ENCODE data around the gene SLFNL1. TPM values are rescaled to one million over a fixed set of nuclear protein-coding genes. Genes with fewer than 3 reads are reported as not detected.

Gene SLFNL1
- total RNA-seq = 0.30 TPM

GRCh38 chr1:41021526-41022308 lies at the start of gene SLFNL1:
Gene SLFNL1, minus strand, starts transcription at chr1:41021725. Its CDS starts 1,065 bp downstream, at chr1:41020660.
- peak; percentile 4 for DNase-seq

- no peak for DNase-seq
Measured at GRCh38 chr1:41056907-41057306, 35.4 kb upstream of the SLFNL1 start.

GRCh38 chr1:41053316-41053715 lies 31.8 kb upstream of the SLFNL1 start:
- DNase-seq = no peak

DNA sequence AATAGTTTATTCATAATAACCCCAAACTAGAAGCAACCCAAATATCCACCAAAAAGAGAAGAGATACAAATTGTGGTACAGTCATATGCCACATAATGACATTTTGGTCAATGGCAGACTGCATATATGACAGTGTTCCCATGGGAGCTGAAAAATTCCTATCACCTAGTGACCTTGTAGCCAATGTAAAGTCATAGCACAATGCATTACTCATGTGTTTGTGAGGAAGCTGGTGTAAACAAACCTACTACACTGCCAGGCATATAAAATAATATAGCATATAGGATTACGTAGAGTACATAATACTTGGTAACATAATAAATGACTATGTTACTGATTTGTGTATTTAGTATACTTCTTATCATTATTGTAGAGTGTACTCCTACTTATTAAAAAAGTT lies 29.5 kb upstream of the SLFNL1 start:
- no peak for DNase-seq

- DNase-seq = no peak
Measured at GRCh38 chr1:41048540-41048939, 27.0 kb upstream of the SLFNL1 start.

DNA sequence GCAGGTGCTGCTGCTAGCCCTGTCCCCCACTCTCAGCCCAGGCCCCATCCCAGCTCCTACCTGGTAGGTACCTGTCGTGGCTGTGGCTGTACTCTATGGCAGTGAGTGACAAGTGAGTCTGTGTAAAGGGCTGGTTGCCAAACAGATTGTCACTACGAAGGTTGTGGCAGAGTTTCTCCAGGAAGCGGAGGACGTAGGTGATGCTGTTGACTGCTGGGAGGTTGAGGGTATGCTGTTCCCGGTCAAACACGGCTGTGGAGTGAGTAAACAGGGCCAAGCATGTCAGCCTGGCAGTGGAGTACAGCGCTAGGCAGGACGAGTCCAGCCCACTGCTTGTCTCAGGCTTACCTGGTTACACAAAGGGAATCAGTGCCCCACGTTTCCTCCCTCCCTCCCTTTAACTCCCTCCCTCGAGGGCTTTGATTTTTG lies 24.8 kb upstream of the SLFNL1 start:
- DNase-seq = no peak

GRCh38 chr1:41045740-41046139 lies 24.2 kb upstream of the SLFNL1 start:
- DNase-seq = no peak

DNA sequence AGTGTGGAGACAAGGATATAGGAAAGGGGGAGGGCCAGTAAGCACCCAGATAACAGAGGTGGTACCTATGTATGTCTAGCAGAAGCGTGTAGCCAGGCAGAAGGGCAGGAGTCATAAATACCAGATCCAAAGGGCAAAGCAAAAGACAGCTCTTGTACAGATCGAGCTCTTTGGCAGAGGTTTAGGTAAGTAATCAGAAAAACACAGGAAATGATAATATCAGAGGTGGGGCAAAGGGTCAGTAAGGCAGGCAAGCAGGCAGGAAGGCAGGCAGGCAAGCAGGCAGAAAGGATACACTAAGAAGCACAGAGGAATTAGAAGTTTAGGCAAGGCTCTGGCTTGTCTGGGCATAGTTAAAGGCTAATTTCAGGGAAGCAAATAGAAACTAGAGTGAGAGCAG lies 22.7 kb upstream of the SLFNL1 start:
- DNase-seq = no peak

- no peak for DNase-seq
Measured at GRCh38 chr1:41041614-41042270, 20.2 kb upstream of the SLFNL1 start.

GRCh38 chr1:41038110-41038509 lies 16.6 kb upstream of the SLFNL1 start:
- DNase-seq = no peak

GRCh38 chr1:41037116-41037903 lies 15.8 kb upstream of the SLFNL1 start:
- DNase-seq = no peak

DNA sequence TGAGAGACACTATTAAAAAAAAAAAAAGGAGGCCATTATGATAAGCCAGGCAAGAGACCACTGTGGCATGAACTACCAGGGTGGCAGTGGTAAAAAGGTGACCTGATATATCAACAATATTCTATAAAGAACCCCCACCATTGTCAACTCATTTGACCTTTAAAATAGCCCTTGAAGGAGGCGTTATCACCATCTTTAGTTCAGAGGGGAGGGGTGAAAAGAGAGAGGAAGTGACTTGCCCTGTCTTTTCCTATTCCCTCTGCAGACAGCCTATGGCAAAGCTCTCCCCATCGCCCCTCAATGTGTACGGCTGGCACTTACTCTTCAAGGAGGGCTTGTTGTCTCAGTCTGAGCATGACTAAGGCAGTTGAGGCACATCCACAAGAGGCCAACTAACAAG lies 11.7 kb upstream of the SLFNL1 start:
- DNase-seq = no peak

GRCh38 chr1:41032147-41032546 lies 10.6 kb upstream of the SLFNL1 start:
- DNase-seq = no peak

- no peak for DNase-seq
Measured at GRCh38 chr1:41030872-41031616, 9.5 kb upstream of the SLFNL1 start.

GRCh38 chr1:41028034-41028642 lies 6.6 kb upstream of the SLFNL1 start:
- DNase-seq = no peak

DNA sequence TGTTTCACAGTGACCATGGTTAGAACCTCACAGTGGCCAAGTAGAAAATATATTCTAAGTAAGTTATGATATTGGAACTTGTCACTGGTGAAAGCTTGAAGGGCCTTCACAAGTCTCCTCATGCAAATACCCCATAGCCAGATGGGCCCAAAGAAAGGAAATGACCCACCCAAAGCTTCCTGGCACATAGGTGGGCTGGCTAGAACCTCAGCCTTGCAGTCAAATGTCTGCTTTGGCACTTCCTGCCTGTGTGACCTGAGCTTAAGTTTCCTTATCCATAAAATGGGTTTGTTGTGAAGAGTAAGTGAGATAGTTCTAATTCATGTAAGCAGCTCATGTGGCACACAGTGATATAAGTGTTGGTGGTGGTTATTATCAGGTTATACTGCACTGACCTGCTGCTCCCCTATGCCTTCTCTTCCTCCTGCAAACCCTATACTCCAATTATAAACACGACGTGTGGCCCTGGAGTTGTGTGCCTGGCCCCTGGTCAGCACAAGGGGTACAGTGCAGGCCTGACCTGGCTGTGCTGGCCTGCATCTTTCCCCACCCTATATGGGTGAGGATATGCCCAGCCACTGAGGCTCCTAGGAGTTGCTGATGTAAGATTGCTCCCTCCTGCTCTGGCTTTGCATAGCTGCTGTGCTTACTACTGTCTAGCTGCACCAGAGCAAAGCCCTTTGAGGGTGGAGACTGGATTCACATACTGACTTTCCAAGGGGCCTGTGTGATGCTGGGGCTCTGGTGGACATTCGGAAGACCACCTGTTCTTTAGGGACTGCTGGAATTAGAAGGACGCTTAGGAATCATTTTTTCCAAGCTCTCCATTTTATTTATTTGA lies 4.7 kb upstream of the SLFNL1 start:
- DNase-seq = no peak

DNA sequence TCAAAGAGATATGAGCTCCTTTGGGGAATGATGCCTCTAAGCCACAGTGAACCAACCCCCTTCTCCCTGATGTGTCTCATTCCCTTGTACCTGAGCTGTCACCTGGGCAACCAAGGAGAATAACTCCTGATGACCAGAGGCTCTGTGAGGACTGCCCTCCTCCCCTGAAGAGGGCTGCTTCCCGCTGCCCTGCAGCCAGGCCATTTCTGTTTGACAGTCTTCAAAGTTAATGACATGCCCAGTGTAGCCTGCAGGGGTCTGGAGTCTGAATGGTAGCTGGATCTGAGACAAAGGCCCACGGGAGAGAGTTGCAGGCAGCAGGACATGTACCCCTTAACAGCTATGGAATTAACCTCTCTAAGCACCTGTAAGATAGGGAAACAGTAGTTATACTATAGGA lies 3.4 kb upstream of the SLFNL1 start:
- no peak for DNase-seq

- DNase-seq = no peak
Measured at GRCh38 chr1:41023279-41023990, 1.9 kb upstream of the SLFNL1 start.

DNA sequence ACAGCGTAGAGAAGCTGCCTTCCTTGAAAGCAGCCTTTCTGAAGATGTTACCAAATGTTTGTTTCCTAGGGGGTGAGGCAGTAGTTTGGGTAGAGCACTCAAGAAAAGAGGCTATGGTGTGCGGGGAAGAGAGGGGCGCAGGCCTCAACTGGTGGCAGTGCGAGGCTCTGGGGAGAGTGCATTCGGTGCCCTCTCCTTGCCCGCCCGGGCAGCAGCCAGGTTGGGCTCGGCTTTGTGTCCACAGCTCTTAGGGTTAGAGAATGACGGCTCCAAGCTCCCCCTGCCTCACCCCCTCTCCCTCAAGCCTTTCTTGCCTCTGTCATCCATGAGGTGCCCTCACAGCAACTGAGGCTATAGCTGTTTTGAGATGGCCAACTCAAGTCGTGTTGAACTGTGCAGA lies 899 bp upstream of the SLFNL1 start:
- DNase-seq = no peak

DNA sequence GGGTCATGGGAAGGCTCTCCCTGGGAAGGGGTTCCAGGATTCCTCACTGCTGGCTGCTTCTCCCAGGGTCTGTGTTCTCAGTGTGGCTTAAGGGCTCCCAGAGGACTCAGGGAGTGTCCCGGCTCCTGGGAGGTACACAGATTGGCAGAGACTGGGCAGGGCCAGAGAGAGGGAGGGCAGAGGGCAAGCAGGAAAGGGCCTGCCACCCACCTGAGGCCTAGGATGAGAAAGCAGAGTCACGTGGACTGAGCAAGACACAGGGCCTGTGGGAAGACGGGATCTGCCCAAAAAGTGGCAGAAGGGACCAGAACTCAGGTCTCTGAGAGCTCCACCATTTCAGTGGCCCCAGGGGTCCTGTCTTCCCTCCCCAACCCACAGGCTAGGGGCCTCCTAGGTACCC lies 871 bp downstream of the SLFNL1 start:
- no peak for DNase-seq

All from skin of body (tissue), 2 donors.